Femur (tissue), 1 donor: ENCODE data around the gene DGUOK.

Experiments used
- DNase-seq: peaks from one replicate; pipeline ENCODE4 v3.0.0-alpha.2; 2017

DGUOK gene

GRCh38 chr2:73983322-73984202 lies 56.9 kb downstream of the DGUOK start:
- peak; percentile 39 for DNase-seq

DNA sequence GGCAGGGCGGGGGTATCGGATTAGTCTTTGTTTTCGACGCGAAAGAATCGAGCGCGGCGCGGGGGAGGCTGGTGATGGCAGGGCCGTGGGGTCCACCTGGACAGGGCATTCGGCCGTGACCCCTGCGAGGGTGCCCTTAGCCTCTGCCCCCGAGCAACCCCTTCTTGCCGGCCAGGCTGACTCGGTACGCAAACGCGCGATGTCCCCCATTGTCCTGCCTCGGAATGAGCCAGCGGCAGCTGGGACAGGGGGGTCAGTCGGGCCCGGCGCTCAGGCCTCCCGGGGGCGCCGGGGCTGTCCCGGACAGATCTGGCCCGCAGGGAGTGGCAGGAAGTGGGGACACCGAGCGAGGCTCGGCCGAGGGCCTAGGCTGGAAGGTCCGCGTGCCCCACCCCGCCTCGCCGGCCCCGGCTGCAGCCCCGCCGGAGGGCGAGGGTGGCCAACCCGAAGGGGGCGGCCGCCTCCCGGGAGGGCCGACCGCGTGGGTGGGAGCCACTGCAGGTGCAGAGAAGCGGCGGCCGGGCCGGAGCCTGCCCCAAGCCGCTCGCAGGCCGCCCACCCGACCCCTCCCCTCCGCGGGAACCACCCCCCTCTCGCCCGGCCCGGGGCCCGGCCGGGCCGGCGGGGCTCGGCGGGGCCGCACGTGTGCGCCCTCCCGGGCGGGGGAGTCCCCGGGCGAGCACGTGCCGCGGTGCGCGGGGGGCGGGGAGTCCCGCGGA lies 57.7 kb downstream of the DGUOK start, which contains the start of gene TET3:
TSS of gene TET3 (plus strand) at position 708 of the 719 bp plus-strand sequence. CDS start 1,494 bp downstream, outside the sequence.
- DNase-seq: peak; percentile 59

DNA sequence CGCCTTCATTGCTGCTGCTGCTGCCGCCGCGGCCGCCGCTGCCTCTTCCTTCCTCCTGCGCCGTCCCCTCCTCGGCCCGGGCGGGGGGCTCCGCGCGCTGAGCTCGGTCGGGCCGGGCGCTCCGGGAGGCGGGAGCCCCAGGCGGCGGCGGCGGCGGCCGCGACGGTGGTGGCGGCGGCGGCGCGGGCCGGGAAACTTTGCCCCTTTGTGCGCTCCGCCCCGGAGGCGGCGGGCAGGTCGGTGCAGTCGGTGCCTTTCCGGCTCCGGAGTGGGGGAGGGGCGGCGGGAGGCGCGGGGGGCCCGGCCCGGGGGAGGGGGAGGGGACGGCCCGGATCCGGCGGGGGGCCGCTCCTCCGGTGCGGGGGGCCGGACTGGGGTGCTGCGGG lies 58.2 kb downstream of the DGUOK start:
- peak; percentile 55 for DNase-seq

GRCh38 chr2:73985308-73986084 lies 58.8 kb downstream of the DGUOK start:
- DNase-seq: peak; percentile 48

DNA sequence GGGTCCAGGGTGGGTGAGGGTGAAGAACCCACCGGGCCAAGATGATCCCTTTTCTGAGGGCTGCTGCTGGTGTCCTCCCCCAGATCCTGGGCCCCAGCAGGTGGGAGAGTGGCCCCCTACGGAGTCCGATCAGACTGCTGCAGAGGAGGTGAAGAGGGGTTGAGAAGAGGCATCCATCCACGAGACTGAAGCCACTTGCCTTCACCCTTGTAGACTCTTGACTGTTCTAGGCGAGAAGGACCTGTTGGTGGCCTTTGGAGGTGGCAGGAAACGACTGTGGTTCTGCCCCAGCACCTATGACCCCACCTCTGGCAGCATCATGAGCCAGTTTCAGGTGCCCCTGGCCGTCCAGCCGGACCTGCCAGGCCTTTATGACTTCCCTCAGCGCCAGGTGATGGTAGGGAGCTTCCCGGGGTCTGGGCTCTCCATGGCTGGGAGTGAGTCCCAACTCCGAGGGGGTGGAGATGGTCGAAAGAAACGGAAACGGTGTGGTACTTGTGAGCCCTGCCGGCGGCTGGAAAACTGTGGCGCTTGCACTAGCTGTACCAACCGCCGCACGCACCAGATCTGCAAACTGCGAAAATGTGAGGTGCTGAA lies 59.5 kb downstream of the DGUOK start:
- no peak for DNase-seq

DNA sequence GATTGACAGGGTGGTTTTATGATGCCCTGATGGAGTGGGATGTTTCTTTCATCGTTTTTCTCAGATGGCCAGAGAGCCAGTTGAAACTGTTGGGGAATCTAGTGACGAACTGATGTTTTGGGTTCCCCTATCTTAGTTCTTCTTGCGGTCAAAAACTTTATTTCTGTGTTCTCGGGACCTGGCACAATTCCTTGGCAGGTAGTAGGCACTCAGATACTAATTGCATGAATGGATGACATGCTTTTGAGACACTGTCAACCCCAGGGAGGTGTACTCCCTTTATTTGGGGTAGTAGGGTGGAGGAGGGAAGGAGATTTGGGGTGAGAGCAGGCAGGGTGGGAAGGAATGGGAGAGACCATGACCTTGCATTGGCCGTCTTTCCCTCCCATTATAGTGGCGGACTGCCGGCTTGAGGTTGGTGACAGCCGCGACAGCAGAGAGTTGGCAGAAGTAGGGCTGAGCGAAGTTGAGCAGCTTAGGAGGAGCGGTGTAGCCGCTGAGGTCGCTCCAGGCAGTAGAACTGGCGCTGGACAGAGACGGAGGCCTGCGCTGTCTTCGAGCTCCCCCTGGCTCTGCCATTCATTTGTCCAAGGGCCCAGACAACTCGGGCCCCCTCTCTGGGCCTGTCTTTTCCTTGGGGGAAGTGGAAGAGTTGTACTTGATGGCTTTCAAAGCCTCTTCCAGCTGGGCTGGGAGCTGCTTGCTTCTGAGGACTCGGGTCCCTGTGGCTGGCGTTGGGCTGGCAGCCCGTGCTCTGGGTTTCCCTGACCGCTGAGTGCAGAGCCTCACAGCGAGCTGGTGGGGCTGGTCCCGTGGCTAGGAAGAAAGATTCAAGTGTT lies 60.6 kb downstream of the DGUOK start:
- peak; percentile 69 for DNase-seq

DNA sequence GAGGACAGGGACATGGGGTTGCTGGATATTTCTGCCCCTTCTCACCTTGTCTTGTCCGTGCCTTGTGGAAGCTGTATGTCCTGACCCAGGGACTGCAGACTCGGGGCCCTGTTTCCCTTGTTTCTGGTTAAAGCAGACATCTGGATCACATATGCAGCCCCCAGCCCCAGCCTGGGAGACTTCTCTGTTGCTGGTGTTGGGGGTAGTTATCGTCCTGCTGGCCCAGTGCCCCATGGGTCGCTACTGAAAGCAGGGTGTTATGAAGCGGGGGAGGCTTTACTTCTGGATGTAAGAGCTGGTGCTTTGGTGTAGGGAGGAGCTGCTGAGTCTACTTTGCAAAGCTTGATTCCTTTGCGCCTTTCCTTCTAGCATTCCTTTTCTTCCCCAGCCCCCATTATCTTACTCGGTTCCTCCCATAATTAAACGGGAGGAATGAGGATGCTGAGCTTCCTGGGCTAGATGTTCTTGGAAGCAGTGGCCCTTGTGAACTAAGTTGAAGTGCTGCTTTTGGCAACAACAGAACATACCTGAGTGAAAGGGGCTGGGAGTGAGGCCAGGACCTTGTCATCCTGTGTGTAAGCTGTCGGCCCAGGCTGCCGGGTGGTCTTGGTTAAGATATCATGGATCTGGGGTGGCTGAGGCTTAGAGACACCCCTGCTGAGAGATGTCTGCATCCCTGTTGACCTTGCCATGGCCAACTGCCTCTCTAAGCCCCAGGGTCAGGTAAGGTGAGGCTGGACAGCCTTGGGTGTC lies 61.4 kb downstream of the DGUOK start:
- no peak for DNase-seq

GRCh38 chr2:73989972-73990371 lies 63.3 kb downstream of the DGUOK start:
- DNase-seq: no peak

DNA sequence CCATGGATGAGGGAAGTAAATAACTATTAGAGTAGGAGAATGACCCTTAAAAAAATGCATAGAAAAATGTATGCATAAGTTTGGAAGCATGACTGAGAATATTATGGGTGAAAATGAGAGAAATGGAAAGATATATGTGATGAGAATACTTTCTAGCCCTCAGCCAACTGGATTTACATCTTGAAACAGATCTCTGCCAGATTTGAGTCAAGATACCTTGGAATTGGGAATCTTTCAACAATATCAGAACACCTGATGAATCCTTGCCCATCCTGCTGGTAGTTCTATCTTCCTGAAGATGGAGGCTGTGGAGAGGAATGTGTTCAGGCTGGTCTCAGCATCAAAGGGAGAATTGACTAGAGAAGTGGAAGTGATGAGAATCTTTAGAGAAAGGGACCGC lies 63.9 kb downstream of the DGUOK start:
- DNase-seq: no peak

DNA sequence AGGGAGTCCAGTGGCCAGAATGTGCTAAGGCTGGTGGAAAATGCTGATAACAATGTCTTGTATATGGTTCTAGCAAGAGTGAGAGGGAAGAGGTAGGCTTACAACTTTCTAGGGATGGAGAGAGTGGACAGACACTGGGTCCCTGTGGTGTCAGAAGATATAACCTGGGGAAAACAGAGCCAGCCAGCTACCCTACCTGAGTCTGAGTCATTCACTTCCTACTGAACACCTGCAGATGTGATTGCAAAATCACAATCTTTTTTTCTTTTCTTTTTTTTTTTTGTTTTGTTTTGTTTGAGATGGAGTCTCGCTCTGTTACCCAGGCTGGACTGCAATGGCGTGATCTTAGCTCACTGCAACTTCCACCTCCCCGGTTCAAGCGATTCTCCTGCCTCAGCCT lies 65.4 kb downstream of the DGUOK start:
- no peak for DNase-seq

DNA sequence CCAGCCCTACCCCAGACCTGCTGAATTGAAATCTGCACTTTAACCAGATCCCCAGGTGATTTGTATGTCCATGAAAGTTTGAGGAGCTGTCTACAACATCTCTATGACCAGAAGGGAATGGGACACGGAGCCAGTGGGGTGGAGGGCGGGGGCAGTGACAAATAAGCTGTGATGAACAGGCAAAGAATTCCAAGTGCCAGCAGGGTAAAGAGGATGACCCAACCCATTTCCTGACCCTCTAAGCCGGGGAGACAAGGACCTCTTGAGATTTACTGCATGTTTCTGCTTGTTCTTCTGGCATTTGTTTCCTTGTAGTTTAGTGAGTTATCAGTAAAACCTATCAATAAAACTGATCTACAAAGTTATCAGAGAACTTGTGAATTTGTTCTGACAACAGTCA lies 66.7 kb downstream of the DGUOK start:
- no peak for DNase-seq

DNA sequence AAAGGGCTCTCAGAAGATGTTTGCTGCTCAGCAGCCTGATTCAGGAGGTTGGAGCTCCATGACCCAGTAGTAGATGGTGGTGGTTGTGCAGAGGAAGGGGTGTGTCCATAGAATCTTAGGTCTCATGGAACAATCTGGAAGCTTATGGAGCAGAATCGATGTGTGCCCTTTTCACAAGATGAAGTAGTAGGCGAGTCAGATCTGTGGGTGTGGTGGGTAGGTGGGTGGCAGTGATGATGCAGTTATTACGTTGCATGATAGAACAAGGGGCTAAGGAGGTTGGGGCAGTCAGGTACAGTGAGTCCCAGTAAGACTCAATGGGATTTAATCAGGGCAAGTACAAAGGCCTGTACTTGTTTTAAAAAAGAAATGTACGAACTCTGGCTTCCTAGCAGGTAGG lies 67.1 kb downstream of the DGUOK start:
- DNase-seq: no peak

DNA sequence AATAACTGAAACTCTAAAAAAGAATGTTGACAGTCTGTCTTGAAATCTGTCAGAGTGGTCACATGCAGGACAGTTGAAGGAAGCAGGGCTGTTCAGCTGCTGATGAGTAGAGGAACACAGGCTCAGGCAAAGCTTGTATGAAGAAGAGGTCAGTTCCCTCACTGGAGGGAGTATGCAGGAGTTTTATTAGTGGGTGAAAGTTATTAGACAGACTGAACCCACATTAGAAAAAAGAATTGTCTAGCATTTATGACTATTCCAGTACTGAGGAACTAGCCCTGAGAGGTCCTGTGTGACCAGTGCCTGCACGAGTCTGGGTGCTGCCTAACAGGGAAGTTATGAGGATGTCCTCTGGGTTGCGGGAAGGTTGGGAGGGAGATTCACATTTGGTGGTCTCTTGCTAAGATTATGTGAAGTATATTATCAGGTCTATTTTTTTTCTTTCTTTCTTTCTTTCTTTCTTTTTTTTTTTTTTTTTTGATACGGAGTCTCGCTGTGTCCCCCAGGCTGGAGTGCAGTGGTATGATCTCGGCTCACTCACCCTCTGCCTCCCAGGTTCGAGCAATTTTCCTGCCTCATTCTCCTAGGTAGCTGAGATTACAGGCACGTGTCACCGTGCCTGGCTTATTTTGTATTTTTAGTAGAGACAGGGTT lies 67.6 kb downstream of the DGUOK start:
- no peak for DNase-seq

DNA sequence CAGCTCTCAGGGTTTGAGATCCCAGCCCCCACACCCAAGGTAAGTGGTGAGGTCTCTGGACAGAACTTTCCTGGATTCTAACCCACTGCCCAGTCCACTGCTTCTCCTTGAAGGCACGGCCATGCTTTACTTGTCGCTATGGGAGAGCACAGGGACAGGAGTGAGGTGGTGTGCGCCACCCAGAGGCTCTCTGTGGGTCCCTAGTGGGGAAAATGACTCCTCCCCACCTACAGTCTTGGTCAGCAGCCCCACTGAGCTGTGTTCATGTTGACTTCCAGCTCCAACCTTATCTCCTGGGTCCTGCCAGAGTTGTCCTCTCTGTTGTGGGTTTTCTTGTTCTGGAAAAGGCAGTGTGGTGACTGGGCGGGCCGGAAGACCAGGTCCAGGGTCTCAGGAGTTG lies 69.1 kb downstream of the DGUOK start:
- no peak for DNase-seq

DNA sequence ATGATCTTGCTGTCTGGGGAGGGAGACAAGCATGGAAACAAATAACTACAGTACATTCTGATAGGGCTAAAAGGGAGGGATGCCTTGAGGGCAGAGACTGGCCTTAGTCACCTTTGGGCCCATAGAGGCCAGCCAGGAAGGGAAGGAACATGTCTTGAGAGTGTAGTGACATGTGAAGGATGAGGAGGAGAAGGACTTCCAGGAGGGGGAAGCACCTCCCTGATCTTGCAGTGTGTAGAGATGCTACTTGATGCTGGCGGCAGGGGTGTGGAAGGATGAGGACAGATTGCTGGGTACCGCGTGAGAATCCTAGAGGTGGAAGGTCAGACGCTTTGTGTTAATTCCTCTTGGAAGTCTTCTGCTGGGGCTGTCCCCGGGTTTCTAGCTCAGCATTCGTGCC lies 71.1 kb downstream of the DGUOK start:
- DNase-seq: no peak

- no peak for DNase-seq
Observed at GRCh38 chr2:73998451-73998850, 71.8 kb downstream of the DGUOK start.

DNA sequence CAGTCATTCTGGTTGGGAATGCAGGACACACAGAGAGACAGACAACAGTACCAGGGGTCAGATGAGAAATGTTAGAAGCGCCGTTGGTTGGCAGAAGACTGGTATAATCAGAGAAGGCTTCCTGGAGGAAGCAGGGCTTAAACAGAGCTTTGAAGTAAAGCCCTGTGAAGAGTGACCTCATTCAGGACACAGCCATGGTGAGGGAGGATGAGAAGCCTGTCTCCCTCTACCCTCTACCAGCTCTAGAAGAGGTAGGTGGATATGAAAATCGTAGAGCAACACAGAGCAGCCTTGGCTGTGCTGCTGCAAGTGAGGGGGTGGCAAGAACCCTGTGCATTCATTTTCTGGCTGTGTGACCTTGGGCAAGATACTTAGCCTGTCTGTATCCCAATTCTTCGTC lies 72.3 kb downstream of the DGUOK start:
- DNase-seq: no peak

DNA sequence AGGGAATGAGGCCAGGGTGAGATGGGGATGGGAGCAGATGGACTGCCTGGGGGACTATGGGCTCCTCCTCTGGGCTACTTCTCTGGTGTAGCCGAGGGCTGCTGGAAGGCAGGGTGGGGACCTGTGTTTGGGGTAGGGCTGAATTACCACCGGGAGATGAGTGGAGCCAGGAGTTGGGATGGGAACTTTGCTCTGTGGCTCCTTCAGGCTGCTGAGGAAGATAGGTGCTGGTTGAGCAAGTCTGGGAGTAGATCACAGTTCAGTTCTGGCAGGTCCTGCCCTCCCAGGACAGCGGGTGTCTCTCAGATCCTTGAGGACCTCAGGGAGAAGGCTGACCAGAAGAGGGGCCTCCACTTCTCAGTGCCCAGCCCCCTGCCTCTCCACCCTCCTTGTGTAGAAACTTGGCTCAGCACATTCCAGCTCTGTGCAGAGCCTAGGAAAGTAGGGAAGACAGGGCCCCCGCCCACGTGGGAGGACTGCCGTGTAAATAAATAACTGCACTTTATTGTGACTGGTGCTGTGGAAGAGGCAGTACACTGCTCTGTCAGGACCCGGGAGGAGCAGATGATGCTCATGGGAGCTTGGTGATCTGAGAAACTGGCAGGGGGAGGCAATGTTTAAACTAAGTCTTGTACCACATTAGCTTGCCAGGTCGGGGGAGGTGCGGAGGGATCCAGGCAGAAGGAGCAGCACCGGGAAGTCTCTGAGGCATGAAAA lies 73.4 kb downstream of the DGUOK start:
- peak; percentile 57 for DNase-seq

DNA sequence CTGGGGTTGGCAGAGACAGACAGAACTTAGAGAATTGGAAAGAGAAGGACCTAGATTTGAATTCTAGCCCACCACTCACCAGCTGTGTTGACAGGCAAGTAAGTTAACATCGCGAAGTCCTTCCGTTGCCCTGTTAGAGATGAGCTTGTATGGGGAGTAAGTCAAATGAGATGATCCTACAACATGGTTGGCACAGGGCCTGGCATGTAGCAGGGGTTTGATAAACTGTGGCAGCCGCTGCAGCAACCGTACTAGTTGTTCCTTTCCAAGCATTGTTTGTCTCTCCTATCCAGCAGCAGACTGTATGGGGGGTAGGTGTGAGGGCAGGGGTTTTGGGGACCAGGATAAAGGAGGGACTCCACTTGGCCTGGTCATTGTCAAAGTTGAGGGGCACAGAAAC lies 74.0 kb downstream of the DGUOK start:
- DNase-seq: no peak

DNA sequence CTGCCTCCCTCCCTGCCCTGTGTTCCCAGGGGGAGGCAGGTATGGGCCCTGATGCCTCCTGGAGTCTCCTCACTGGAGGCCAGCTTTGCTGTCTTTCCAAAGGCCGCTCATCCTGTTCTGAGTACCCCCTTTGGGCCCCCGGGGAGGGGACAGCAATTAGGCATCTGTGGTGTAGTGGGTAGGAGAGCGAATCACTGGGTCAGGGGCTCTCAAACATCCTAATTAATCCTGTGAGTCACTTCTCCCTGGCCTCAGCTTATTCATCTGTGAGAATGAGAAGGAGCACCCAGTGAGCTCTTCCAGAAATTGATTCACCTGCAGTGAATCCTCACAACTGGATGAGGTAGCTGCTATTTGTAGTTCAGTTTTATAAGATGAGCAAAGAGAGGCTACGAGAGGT lies 74.4 kb downstream of the DGUOK start:
- DNase-seq: no peak
